ENCODE results near the gene LAMB3.

LAMB3 gene

DNA sequence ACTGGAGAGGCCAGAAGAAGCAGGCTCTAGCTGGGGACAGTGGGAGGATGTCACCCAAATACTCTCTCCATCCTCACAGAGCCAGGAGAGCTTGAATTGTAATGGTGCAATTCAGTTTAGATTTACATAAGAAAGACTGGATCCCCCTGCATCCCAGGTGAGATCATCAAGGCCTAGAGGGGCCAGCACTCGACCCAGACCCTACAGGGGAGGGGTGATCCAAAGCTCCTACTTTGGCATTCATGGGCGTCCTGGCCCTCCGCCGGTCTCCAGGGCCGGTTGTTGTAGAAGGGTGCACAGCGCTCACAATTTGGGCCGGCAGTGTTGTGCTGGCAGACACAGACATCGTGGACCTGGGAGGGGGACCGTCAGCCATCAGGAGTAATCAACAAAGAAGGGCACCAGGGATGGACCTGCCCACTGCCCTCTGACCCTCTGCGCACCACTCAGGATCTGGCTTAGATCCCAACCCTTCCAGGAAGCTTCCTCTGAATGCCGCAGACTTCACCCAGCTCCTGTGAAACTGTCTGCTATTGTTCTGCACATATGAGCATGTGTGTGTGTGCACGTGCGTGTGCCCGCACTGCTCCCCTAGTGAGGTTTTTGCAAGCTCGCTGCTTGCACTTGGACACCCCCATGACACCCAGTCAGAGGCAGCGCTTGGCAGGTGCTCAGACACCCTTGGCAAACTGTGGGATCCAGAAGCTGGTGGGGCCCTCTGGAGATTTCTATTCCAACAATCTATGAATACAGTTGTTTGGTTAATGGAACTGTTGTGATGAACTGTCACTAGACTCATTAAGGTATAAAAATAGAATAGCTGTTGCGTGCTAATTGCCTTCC is 21.6 kb downstream of the LAMB3 start:
- DNase-seq = no peak

DNA sequence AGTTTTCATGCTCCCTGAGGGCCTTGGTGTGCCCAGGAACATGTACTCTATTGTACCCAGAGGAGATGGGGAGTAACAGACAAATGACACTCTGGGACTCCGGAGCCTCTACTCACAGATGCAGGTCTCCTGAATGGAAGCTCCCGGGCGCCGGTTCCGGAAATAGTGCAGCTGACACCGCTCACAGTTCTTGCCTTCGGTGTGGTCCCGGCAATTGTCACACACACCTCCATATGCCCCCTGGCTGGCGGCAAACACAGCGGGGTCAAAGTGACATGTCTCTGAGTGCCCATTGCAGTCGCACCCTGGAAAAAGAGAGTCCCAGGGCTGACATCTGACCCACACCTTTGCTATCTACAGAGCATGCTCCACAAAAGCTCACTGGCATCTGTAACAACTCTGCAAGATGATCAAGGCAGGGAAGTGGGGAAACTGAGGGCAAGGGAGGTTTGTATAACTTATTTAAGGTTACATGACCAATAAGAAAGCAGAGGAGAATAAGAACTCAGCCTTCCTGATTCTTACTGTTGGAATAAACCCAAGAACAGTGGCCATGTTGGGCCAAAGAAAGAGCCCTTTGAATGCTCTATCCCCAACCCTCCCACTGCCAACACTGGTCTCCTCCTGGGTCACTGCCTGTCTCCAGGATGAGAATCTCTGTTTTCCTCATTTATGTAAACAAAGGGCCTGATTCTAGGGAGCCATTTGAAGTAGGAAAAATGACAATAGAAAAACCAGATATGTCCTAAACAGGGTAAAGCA is 22.4 kb downstream of the LAMB3 start:
- DNase-seq = no peak

DNA sequence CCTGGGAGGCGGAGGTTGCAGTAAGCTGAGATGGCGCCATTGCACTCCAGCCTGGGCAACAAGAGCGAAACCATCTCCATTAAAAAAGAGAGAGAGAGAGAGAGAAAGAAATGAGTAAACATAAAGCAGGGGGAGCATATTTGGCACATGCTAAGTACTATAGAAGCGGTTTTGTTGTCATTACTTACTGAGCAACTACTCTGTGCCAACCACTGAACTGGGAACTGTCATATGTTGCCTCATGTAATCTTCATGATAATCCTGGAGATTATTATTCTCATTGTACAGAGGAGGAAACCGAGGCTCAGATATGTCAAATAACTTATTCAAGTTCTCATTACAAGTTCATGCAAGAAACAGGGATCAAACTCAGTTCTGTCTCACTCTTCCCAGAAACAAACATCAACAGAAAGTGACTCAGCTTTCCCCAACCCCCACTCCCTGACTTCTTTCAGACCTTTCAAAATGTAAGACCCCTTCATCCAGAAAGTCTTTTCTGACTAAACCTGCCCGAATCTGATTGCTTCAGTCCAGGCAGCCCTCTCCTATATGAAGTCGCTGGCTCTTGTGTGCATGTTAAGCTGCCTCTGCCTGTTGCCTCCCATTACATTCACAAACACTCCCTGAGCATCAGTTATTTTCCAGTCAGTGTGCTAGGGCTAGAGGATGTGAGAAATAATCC is 23.5 kb downstream of the LAMB3 start:
- DNase-seq = no peak

DNA sequence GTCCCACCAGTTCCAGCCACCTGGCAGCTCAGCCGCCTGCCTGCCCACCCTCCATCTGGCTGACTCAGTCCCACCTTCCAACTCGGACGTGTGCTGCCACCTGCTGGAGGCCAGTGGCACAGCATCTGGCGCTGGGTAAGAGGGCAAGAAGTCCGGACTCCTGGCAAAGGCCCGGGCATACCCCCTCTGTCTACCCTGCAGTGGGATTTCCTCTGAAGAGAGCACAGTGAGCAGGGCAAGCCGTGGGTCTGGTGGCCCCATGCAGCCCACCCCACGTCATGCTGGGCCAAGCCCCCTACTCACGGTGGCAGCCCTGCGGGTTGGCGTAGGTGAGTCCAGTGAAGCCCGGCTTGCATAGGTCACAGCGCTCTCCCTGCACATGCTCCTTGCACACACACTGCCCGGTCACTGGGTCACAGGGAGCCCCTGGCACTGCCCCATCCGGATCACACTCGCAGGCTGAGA is 24.5 kb downstream of the LAMB3 start:
- peak; percentile 40 for DNase-seq

DNA sequence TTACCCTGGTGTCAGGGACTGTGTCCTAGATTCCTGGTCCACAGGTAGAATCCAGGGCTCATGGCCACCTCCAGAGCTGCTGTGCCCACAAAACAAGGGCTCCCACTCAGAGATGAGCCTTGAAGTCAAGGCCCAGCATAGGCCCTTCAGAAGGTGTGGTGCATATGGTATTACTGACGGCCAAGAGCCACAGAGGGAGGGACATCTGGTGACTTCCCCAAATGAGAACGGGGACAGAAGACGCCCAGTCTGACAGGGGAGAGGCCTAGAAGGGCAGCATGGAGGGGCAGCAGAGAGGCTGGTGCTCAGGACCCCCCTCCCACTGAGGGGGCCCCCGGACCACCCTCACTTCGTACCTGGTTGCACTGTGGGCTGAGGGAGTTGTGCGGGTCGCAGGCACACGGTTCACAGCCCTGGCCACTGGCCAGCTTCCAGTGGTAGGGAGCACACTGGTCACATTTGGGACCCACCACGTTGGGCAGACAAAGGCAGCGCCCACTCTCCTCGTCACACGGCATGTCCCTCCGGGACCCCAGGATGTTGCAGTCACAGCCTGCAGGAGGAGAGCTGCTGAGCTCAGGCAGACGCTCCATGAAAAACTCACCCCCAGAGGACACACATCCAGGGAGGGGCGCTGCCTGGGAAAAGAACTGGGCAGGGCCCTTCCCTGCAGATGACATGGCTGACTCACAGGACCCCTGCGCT is 25.0 kb downstream of the LAMB3 start:
- peak; percentile 13 for DNase-seq

DNA sequence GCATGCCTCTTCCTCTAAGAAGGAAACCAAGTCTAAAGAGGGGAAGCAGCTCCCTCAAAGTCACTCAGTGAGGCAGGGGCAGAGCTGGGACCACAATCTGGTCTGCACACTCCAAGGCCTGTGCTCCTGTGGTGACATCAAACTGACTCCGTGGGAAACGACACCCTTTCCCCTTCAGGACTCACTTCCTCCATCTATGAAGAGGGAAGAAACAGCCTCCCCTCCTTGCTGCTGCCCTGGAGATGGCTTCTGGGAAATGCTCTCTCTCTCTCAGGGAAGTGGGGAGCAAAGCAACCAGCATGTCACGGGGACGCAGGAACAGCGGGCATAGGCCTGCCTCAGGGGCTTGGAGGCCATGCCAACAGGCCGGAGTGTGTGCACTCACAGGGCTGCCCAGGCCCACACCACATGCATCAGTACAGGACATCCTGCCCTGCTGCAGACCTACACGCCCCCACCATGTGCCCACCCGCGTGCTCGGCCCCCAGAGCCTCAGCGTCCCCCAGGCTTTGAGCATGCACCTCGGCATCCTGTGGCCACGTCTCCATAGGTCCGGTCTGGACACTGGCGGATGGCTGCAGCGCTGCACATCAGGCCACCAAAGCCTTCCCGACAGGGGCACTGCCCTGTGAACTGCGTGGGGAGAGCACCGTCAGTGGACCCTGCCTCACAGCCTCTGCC is 25.7 kb downstream of the LAMB3 start:
- DNase-seq = no peak

DNA sequence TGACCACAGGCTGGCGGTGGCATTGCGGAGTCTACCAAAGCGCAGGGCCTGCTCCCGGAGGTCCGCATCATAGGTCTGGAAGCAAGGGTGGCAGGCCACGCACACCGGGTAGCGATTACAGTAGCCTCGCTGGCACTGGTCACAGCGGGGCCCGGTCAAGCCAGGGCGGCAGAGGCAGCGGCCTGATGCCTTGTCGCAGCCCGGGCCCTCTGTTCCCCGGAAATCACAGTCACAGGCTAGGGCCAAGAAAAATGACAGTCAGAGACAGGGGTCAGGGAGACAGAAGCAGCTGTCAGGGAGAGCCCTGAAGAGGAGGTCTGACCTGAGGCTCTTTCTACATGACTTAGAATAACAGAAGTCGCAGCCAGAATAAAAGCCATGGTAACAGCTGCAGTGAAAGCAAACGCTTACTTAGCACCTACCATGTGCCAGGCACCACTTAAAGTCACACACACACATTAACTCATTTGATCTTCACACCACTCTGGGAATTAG is 26.4 kb downstream of the LAMB3 start:
- DNase-seq = no peak

DNA sequence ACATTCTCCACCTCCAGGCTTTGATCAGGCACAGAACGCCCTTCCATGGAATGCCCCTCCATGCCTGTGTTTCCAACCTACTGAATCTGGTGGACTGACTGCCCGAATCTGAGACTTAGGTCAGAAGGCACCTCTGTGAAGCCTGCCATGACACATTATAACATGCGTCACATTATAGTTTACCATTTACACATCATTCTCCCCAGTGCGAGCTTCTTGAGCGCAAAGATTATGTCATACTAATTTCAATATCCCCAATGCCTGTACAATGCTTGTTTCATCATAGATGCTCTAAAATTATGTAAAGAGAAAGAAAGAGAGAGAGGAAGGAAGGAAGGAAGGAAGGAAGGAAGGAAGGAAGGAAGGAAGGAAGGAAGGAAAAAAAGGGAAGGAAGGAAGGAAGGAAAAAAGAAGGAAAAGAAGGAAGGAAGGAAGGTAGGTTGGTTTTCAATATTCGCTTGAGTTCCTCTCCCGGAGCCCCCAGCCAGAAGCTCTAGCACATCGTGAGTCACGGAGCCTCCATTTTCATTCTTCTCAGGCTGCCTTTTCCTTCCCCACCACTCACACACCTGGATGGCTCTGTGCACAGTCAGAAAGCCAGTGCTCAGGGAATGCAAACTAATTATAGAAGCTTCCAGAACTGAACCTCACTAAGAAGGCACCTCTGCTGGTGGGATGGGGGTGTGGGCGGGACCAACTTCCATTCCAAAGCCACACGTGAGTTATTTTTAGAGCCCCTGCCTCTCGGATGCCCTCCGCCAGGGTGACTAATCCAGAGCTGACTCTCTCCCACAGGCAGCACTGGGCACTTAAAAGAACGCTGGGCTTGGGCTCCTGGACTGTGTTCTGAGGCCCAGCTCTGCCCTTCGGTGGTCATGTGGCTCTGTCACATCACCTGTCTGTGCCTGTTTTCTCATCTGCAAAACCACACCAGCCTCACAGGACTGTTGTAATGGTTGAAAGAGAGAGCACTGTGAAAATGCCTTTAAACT is 27.4 kb downstream of the LAMB3 start:
- DNase-seq = no peak

DNA sequence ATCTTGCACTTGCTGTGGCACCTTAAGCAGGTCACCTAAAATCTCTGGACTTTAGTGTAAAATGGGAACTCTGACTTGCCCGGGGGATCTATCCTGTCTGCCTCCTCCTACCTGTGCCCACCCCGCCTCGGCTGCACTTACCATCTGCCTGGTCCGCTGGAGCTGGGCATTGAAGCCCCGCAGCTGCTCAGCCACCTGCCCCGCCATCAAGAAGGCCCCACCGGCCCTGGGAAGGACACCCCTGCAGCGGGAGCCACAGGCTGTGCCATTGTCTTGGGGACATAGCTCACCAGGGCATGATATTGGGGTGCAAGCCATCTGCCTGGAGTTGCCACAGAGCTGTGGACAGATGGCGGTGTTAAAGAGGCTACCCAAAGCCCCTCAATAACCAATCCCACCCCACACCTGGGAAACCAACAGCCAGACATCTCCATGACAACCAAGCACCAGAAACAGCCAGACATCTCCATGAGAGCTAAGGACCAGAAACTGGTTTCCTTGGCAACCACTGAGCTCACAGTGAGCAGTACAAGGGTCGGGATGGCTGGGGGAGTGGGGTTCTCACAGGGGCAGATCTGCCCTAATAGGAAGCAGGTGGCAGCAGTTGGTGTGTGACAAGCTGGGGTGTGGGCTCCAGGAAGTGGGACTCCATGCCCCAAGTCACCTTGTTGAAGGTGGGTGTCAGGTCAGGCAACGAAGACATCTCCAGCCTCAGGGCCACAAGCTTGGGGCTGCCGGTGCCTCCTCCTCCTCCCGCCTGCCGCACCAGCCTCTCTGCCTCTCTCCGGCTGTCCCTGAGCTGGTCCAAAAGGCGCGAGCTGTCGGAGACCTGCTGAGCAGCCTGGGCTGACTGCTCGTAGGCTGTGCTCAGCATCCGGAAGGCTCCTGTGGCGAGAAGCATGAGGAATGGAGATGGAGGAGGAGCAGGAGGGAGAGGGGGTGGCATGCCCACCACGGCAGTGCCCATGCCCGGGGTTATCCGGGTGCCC is 29.1 kb downstream of the LAMB3 start:
- peak; percentile 49 for DNase-seq

DNA sequence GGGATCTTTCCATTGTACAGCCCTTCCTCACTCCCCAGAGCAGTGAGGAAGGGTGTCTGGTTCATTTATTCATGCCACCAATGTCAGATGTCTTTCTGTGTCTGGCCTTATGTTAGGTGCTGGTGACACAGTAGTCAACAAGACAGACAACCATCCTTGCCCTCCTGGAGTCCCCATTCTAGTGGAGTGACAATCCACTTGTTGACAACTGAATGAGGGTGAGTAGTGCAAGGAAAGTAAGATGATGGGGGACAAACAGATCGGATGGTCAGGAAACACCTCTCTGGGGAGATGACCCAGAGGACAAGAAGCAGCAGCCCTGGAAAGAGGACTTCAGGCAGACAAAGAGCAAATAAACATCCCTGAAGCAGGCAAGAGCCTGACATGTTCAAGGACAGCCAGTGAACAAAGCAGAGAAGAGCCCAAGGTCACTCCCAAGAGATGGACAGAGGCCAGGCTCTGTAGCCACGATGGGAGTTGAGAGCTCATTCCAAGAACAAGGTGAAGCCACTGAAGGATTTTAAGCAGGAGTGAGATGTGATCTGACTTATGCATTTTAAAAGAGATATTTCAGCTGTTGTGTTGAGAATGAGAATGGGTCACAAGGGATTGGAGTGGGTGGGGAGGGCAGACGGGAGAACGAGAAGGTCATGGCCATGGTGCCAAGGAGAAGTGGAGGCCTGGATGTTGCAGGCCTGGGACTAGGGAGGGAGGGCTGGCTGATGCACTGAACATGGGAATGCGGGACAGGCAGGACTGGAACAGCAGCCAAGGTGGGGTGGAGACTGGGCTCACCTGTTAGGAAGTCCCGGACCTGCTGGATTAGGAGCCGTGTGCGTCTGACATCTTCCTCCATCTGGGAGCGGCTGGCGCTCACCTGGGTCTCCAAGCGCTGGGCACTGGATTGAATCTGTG is 30.2 kb downstream of the LAMB3 start:
- no peak for DNase-seq

DNA sequence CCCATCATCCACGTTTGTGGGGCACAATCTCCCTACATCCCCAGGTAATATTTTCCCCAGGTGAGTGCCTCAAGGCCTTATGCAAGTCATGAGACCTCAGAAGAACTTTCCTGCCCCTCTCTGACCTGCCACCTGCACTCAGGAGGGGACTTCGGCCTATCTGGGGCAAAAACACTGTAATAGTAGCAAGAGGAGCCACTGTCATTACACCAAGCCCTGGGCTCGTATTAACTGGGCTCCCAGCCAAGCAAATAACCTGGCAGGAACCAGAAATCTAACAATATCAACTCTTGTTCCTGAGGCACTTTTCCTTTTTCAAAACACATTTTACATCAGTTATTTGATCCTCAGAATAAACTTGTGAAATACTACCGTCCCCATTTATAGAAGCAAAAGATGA is 30.9 kb downstream of the LAMB3 start:
- no peak for DNase-seq

DNA sequence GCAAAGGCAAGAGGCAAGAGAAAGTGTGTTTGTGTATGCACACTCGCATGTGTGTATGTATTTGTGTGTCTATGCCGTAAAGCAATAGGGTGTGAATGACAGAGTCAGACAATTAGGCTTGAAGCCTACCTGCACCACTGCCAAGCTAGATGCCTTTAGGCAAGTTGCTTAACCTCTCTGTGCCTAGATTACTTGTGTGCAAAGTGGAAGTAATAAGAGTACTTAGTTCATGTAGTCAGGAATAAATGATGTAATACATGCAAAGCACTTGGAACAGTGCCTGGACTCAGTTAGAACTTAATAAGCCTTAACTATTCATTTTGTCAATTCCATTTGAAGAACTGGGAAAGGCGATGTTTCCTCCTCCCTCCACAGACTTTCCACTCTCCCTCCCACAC is 31.7 kb downstream of the LAMB3 start:
- DNase-seq = no peak

DNA sequence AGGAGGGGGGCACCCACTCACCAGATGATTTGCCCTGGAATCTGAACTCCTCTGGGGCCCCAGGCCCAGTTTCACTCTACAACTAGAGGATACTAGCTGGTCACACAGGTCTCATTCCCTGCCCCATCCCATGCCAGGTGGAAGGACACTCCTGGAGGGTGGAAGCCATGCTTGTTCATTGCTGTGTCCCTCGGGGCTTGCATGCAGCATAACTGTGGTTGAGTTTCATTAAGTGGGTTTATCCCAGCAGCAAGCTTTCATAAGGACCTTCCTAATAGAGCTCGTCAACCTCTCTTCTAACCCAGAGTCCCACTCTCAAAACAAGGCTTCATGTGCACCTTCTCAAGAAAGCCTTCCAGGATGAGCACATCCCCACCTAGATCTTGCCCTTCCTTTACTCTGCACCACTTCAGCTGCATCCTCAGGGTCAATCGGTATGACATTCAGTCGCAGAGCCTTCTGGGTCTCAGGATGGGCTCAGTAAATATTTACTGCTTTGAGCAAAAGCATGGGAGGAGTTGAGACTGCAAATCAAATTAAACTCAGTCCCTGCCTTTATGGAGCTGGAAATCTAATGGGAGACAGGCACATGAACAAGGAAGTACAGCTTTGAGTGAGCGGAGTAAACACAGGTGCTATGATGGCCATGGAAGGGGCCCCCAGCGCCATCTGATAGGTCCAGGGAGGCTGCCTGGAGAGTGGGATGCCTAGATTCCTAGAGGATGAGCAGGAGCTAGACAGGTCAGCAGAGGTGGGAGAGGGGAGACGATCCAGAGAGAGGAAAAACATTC is 32.3 kb downstream of the LAMB3 start:
- DNase-seq = no peak

DNA sequence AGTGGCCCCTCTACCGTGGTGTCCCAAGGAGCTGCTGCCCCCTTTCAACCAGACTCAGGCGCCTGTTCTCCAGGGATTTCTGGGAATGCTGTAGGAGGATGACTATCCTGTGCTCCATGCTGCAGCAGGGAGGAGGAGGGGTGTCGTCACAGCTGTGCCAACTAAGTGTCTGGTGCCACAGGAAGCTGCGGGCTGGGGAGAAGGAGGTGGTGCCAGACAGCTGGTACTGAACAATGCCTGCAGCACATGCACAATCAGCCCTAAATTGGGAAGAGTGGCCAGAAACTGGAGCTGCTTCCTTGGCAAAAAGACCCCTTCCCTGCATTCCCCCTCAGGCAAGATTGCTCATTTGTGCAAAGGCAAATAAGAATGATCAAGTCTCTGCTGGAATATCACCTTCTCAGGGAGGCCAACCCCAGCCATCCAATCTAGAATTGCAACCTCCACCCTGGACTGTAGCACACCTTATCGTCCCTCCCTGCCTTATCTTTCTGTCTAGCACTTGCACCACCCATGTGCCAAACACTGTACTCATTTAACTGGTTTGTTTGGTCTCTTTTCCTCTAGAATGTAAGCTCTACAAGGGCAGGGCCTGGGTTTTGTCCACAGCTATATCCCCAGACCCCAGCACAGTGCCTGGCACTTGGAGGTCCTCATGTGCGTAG is 33.3 kb downstream of the LAMB3 start:
- no peak for DNase-seq

DNA sequence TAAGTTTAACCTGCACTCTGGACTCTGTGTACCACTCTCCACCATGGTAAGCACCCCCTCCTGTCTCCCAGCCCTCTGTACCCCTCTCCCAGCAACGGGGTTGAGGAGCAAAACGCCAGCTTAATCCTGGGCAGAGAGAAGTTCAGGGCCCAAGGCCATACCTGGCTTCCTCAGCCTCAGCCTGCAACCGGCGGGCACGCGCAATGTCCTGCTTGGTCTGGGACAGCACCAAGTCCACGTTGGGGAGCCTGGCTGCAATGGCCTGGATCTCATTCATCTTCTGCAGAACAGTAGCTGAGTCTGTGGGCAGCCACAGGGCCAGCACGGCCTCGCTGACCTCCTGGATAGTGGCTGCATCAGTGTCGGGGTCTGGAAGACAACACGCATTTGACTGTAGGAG is 33.9 kb downstream of the LAMB3 start:
- DNase-seq = no peak

DNA sequence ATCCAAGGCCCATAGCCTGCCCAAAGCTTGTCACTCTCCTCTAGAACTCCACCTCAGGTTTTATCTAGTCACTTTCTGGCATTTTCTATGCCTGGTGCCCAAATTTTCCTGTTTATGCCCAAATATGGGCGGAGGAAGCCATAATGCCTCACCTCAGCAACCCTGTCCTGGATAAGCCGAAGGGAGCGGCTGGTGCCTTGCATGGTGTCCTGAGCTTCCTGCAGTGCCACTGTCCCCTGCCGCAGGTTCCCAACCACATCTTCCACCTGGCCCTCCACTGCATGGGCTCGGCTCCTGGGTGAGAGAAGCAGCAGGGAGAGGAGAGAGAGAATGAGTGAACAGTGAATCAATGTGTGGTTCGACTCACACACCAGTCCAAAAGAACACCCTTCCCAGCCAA is 34.5 kb downstream of the LAMB3 start:
- no peak for DNase-seq

DNA sequence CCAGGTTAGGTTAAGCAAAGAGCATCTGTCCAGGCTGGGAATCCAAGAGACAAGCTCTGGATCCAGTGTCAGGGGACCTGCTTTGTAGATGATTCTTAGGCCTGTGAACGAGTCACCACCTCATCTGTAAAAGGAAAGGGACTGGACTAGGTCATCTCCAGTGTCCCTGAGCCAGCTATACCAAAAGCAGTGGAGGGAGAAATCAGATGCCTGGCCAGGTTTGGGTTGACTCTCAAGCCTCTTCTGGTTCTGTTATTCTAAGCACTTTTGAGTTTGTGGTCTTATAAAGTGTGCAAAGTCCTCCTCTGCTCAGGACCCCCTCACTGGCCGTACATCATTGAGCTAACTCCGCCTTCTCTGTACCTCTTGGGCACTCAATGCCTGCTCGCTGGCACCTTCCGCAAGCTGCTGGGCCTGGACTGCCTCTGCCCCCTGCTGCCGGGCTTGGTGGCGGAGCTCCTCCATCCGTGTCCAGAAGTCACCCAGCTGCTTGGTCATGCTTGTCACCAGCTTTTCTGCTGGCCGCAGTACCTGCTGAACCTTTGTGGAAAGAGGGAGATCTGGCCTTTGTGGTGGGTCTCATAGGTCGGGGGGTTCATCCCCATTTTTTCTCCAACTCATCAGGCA is 35.1 kb downstream of the LAMB3 start:
- DNase-seq = no peak

Measured in NCI-H524 treated with DMSO at 0.1 percent for 48 hours (cell line).